ENCODE measurements around the gene SLC8A1.

SLC8A1 gene

GRCh38 chr2:40187054-40187453, 264.8 kb downstream of the SLC8A1 start:
- DNase-seq (ENCODE audit: low read depth), result no peak

GRCh38 chr2:40184551-40184950, 267.3 kb downstream of the SLC8A1 start:
- no peak for DNase-seq (ENCODE audit: low read depth)

GRCh38 chr2:40181855-40182254, 270.0 kb downstream of the SLC8A1 start:
- no peak for DNase-seq (ENCODE audit: low read depth)

- no peak for DNase-seq (ENCODE audit: low read depth)
These were observed 272.1 kb downstream of the SLC8A1 start for GRCh38 chr2:40179801-40180200.

- no peak for DNase-seq (ENCODE audit: low read depth)
These were observed 272.9 kb downstream of the SLC8A1 start for GRCh38 chr2:40178971-40179370.

GRCh38 chr2:40178171-40178778, 273.6 kb downstream of the SLC8A1 start:
- DNase-seq (ENCODE audit: low read depth), result no peak

- no peak for DNase-seq (ENCODE audit: low read depth)
These were observed 274.5 kb downstream of the SLC8A1 start for GRCh38 chr2:40177366-40177765.

GRCh38 chr2:40173276-40173675, 278.6 kb downstream of the SLC8A1 start:
- no peak for DNase-seq (ENCODE audit: low read depth)

- DNase-seq (ENCODE audit: low read depth), result no peak
These were observed 282.0 kb downstream of the SLC8A1 start for GRCh38 chr2:40169856-40170255.

GRCh38 chr2:40169430-40169829, 282.5 kb downstream of the SLC8A1 start:
- DNase-seq (ENCODE audit: low read depth), result no peak

GRCh38 chr2:40168546-40168945, 283.3 kb downstream of the SLC8A1 start:
- DNase-seq (ENCODE audit: low read depth), result no peak

- DNase-seq (ENCODE audit: low read depth), result no peak
These were observed 283.9 kb downstream of the SLC8A1 start for GRCh38 chr2:40168032-40168431.

GRCh38 chr2:40166006-40166405, 285.9 kb downstream of the SLC8A1 start:
- no peak for DNase-seq (ENCODE audit: low read depth)

GRCh38 chr2:40165509-40165844, 286.4 kb downstream of the SLC8A1 start:
- DNase-seq (ENCODE audit: low read depth), result no peak

- DNase-seq (ENCODE audit: low read depth), result no peak
These were observed 287.0 kb downstream of the SLC8A1 start for GRCh38 chr2:40164736-40165508.

- no peak for DNase-seq (ENCODE audit: low read depth)
These were observed 289.9 kb downstream of the SLC8A1 start for GRCh38 chr2:40161986-40162385.

- no peak for DNase-seq (ENCODE audit: low read depth)
These were observed 291.1 kb downstream of the SLC8A1 start for GRCh38 chr2:40160751-40161218.

GRCh38 chr2:40159333-40159732, 292.6 kb downstream of the SLC8A1 start:
- no peak for DNase-seq (ENCODE audit: low read depth)

GRCh38 chr2:40158781-40159180, 293.1 kb downstream of the SLC8A1 start:
- DNase-seq (ENCODE audit: low read depth), result no peak

GRCh38 chr2:40155728-40156127, 296.2 kb downstream of the SLC8A1 start:
- DNase-seq (ENCODE audit: low read depth), result no peak

- no peak for DNase-seq (ENCODE audit: low read depth)
These were observed 301.6 kb downstream of the SLC8A1 start for GRCh38 chr2:40150266-40150665.

- no peak for DNase-seq (ENCODE audit: low read depth)
These were observed 303.6 kb downstream of the SLC8A1 start for GRCh38 chr2:40148334-40148733.

- DNase-seq (ENCODE audit: low read depth), result no peak
These were observed 304.5 kb downstream of the SLC8A1 start for GRCh38 chr2:40147360-40147759.

- DNase-seq (ENCODE audit: low read depth), result no peak
These were observed 307.9 kb downstream of the SLC8A1 start for GRCh38 chr2:40144022-40144421.
